ENCODE measurements around the gene ASAP2.

- TF ChIP-seq, protein P1, sequence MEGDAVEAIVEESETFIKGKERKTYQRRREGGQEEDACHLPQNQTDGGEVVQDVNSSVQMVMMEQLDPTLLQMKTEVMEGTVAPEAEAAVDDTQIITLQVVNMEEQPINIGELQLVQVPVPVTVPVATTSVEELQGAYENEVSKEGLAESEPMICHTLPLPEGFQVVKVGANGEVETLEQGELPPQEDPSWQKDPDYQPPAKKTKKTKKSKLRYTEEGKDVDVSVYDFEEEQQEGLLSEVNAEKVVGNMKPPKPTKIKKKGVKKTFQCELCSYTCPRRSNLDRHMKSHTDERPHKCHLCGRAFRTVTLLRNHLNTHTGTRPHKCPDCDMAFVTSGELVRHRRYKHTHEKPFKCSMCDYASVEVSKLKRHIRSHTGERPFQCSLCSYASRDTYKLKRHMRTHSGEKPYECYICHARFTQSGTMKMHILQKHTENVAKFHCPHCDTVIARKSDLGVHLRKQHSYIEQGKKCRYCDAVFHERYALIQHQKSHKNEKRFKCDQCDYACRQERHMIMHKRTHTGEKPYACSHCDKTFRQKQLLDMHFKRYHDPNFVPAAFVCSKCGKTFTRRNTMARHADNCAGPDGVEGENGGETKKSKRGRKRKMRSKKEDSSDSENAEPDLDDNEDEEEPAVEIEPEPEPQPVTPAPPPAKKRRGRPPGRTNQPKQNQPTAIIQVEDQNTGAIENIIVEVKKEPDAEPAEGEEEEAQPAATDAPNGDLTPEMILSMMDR (IDR thresholded peaks at IDR 0.05) = no peak
- TF ChIP-seq POLR2AphosphoS5 (IDR thresholded peaks at IDR 0.05) (peak in 1 of 2 donors; percentile 42), POLR2A (IDR thresholded peaks at IDR 0.05) (no peak), EP300 (IDR thresholded peaks at IDR 0.05) (no peak)
These were observed 27.6 kb upstream of the ASAP2 start for GRCh38 chr2:9178904-9179571.
